Nephron progenitor cell (in vitro differentiated cells): ENCODE results near the gene SCAF8.
"Not testable (repeated sequence)": the region's sequence is repeated elsewhere in the genome, so short reads cannot be mapped to it uniquely, and the experiment has no call there.

Experiments
- DNase-seq: peaks from one replicate; pipeline ENCODE4 v3.0.0; 2021
- H3K27ac Mint-ChIP-seq: 2 replicates; pipeline ENCODE4 v1.8.0; 2021; ENCODE audit warnings: mild to moderate bottlenecking, moderate library complexity, mixed read lengths
- H3K27me3 Mint-ChIP-seq: 2 replicates; pipeline ENCODE4 v1.8.0; 2021; ENCODE audit warnings: mild to moderate bottlenecking, low read depth, mixed read lengths; ENCODE audit not compliant: poor library complexity
- H3K36me3 Mint-ChIP-seq: 2 replicates; pipeline ENCODE4 v1.8.0; 2021; ENCODE audit warnings: low read depth, mixed read lengths
- H3K4me1 Mint-ChIP-seq: 2 replicates; pipeline ENCODE4 v1.8.0; 2021; ENCODE audit warnings: mixed read lengths
- H3K4me3 Mint-ChIP-seq: 2 replicates; pipeline ENCODE4 v1.8.0; 2021; ENCODE audit warnings: mild to moderate bottlenecking, moderate library complexity, mixed read lengths
- H3K9me3 Mint-ChIP-seq: 2 replicates; pipeline ENCODE4 v1.8.0; 2021; ENCODE audit warnings: mild to moderate bottlenecking, moderate library complexity, mixed read lengths
- CTCF ChIP-seq: fragments of 200-600 bp; sonication (generic); IDR thresholded peaks from 2 replicates; pipeline ENCODE4 v1.5.0; 2021; ENCODE audit warnings: antibody characterized with exemption

The SCAF8 gene

GRCh38 chr6:154800338-154800737 lies 67.1 kb downstream of the SCAF8 start:
- no peak for DNase-seq
- Mint-ChIP-seq H3K36me3 (peaks cover 62% of the 10 kb centered on the region), H3K27me3 (no peaks in the 10 kb centered on the region), H3K4me1 (no peaks in the 10 kb centered on the region), H3K4me3 (no peak overlapping the region), H3K27ac (peak overlapping the region; percentile 53), H3K9me3 (no peaks in the 10 kb centered on the region)
- TF ChIP-seq CTCF, result no peak

- no peak for DNase-seq
- H3K4me1 Mint-ChIP-seq, result no peaks in the 10 kb centered on the region
- H3K27ac Mint-ChIP-seq, result no peak overlapping the region
- H3K4me3 Mint-ChIP-seq, result no peak overlapping the region
- H3K36me3 Mint-ChIP-seq, result peaks cover 68% of the 10 kb centered on the region
- no peaks in the 10 kb centered on the region for H3K9me3 Mint-ChIP-seq
- TF ChIP-seq CTCF, result no peak
- no peaks in the 10 kb centered on the region for H3K27me3 Mint-ChIP-seq
These were observed 72.2 kb downstream of the SCAF8 start for GRCh38 chr6:154805288-154805911.

GRCh38 chr6:154806804-154807203 lies 73.6 kb downstream of the SCAF8 start:
- Mint-ChIP-seq H3K9me3 (no peaks in the 10 kb centered on the region), H3K4me3 (no peak overlapping the region), H3K27ac (peak overlapping the region; percentile 52), H3K36me3 (peaks cover 74% of the 10 kb centered on the region), H3K4me1 (no peaks in the 10 kb centered on the region), H3K27me3 (no peaks in the 10 kb centered on the region)
- no peak for TF ChIP-seq CTCF
- no peak for DNase-seq

GRCh38 chr6:154811663-154812062 lies 78.4 kb downstream of the SCAF8 start:
- peaks cover 88% of the 10 kb centered on the region for H3K36me3 Mint-ChIP-seq
- not testable (repeated sequence) for H3K27ac Mint-ChIP-seq, H3K4me1 Mint-ChIP-seq, H3K27me3 Mint-ChIP-seq, H3K9me3 Mint-ChIP-seq, H3K4me3 Mint-ChIP-seq, DNase-seq

GRCh38 chr6:154814063-154814462 lies 80.8 kb downstream of the SCAF8 start:
- Mint-ChIP-seq H3K4me1 (no peaks in the 10 kb centered on the region), H3K4me3 (no peak overlapping the region), H3K9me3 (no peaks in the 10 kb centered on the region), H3K27me3 (no peaks in the 10 kb centered on the region), H3K27ac (peak overlapping the region; percentile 62), H3K36me3 (peaks cover 84% of the 10 kb centered on the region)
- no peak for TF ChIP-seq CTCF
- no peak for DNase-seq

GRCh38 chr6:154815938-154816820 lies 83.0 kb downstream of the SCAF8 start:
- H3K9me3 Mint-ChIP-seq, result no peaks in the 10 kb centered on the region
- peaks cover 5% of the 10 kb centered on the region for H3K4me1 Mint-ChIP-seq
- DNase-seq, result no peak
- no peaks in the 10 kb centered on the region for H3K27me3 Mint-ChIP-seq
- H3K36me3 Mint-ChIP-seq, result peaks cover 80% of the 10 kb centered on the region
- TF ChIP-seq CTCF, result no peak
- H3K4me3 Mint-ChIP-seq, result no peak overlapping the region
- H3K27ac Mint-ChIP-seq, result peak overlapping the region; percentile 18
